GM15510 (cell line): Measurements from ENCODE around the gene FOXN3.

Experiments used
- POLR2A ChIP-seq: IDR thresholded peaks from 3 replicates; pipeline ENCODE4 v1.6.1; 2011; ENCODE audit warnings: borderline replicate concordance; ENCODE audit not compliant: insufficient read length; ENCODE audit errors: extremely low read depth

The FOXN3 gene

DNA sequence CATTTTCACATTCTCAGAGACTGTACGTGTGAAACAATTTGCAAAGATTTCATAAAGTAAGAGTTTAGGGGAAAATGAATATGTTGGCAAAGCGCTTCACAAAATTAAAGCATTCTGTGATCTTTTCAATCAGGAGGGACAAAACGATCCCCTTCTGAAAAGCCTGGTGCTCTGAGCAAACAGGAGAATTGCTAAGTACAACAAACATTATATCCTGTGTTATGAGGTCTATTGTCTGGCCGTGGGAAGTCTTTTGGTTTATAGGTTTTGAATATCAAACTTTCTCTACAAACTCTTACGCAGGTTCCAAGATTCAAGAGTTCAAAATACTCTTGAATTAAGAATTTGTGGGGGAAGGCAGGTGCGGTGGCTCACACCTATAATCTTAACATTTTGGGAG is 7.2 kb upstream of the FOXN3 start:
- TF ChIP-seq POLR2A: no peak

DNA sequence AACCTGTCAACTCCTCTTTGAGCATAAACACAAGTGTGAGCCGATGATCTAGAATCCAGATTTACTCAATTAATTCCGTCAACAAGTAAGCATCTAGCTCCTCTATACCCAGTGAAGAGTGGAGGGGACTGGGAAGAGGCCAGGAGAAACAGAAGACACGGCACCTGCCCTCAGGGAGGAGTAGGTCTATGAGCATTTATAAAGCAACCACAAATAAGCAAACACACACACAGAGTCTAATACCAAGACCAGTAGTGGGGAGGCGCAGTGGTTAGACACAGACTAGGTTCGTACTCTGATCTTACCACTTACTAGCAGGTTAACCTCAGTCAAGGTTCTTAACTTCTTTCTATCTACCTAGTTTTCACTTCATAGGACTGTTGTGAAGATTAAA is 5.9 kb upstream of the FOXN3 start:
- no peak for TF ChIP-seq POLR2A

DNA sequence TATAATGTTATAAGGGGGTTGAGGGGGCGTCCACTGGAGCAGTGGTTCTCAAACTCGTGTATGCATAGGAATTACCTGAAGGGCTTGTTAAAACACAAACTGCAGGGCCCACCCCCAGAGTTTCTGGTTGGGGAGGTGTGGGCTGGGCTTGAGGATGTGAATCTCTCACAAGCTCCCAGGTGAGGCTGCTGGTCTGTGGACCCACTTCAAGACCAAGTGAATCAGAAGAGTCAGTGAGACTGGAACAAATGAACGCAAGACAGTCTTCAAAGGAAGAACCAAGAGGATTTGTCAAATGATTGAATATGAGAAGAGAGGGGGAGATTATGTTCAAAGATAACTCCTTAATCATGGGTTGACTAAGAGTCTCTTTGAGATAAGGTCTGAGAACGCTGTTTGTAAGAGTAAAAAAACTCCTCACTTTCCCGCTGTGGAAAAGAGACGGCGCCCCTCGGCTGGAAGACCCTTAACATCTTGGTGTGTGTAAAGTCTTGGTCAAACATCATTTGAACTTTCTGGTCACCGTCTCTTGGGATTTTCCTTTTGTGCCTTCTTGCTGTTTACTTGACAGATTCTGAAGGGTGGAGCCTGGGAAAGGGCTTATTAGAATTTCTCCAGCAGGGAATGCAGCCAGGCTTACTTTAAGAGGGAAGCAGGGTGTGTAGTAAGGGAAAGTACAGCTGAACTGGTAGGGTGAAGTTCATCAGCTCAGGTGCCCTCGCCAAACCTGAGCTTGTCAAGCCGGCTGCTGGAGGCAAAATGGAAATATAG is 5.3 kb upstream of the FOXN3 start:
- TF ChIP-seq POLR2A: no peak

DNA sequence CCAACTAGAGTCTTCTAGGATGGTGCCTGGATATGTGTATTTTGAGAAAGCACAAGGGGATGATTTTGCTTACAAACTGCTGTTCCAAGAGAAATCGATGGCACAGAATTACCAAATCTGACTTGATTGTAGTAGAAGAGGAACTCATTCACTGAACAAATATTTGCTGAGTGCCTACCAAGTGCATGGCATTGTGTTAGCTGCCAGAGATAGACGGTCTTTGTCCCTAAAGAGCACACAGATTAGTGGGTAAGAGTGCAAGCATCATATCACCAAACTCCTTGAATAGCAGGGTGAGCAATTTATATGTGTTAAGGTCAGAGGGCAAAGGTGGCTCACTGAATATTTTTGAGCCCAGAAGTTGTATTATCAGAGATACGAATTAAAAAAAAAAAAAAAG is 3.5 kb upstream of the FOXN3 start:
- TF ChIP-seq POLR2A: no peak

- no peak for TF ChIP-seq POLR2A
Observed at GRCh38 chr14:89419973-89420482, 3.0 kb upstream of the FOXN3 start.

GRCh38 chr14:89418976-89419375 is 1.9 kb upstream of the FOXN3 start:
- no peak for TF ChIP-seq POLR2A

DNA sequence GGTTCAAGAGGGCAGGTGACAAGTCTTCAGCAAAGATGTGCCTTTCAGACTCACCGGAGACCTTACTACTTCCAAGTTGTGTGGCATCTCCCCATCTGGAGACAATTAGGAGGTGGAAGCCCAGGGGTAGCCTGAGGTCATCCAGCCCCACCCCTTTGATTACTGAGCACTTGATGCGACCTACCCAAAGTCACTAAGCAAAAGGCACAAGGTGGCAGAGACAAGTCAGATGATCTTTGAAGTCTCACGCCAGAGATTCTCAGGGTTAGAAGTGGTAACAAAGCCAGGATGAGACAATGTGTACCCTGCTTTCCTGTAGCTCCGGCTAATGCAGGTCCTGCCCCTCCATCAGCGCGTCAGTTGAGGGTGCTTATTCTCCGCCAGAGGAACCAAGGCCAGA is 1.4 kb upstream of the FOXN3 start:
- no peak for TF ChIP-seq POLR2A

DNA sequence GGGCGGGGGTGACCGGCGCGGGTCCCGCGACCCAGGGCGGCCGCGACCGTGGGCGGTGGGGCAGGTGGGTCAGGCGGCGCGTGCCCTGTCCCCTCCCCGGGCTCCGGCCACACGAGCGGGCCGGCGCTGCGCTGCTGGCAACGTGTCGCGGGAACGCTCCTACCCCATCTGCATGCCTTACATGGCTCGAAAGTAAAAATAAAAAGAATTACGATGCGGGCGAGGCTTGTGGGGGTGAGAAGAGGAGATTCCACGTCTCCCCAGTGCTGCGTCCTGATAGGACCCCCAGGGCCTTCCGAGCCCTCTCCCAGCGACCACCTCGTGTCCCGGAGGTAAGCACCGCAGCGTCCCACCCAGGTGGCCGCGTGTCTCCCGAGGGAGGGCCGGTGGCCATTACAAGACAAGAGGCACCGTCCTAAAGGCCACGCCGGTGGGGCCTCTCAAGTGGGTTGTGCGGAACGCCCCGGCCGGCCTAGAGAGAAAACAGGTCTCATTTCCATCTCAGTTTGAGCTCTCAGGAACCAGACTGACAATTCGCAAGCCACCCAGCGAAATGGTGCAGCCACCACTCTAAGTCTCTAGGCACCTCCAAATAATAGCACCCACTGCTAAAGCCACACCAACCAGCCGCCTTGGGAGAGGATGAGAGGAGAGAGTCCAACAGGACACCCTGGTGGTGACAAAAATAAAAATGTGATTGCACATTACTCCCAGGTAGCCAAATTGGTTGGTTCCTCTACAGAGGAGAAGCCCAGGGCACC is 612 bp upstream of the FOXN3 start:
- TF ChIP-seq POLR2A: peak; percentile 28

GRCh38 chr14:89416002-89416995 is 734 bp downstream of the FOXN3 start:
- peak; percentile 25 for TF ChIP-seq POLR2A

- TF ChIP-seq POLR2A: no peak
Observed at GRCh38 chr14:89415159-89415558, 1.9 kb downstream of the FOXN3 start.

- no peak for TF ChIP-seq POLR2A
Observed at GRCh38 chr14:89411976-89412375, 5.1 kb downstream of the FOXN3 start.

DNA sequence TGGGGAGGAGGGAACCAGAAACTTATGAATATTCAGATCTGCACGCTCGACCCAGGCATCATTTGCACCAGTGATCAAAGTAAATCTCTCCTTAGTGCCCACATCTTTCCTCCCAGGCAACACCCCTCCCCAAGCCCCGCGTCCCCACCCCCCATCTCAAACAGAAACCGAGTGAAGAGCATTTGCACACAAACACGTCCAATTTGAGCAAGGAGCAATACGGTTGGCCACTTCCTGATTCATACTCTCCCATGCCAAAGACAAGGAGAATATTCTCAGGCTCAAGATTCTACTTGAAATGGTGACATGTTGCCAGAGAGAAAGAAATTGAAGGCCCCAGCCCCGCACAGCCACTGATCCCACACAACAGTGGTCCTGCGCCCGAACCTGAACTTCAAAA is 7.1 kb downstream of the FOXN3 start:
- TF ChIP-seq POLR2A: no peak

- no peak for TF ChIP-seq POLR2A
Observed at GRCh38 chr14:89408907-89409700, 7.9 kb downstream of the FOXN3 start.

DNA sequence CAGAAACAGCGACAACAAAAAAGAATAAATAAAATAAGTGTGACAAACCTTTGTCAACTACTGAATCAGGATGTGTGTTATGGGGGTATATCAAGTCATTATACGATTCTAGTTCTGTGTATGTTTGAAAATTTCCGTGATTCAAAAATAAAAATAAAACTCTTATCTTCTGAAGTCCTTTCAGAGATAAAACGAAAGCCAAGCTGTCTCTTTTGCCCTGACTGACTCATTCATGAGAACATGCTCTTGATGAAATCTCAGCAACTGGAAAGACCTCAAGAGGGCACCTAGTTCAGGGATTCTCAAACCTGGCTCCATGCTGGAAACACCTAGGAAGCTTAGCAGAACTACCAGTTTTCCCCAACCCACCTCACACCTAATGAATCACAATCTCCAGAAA is 9.2 kb downstream of the FOXN3 start:
- TF ChIP-seq POLR2A: no peak
